Epithelial cell of proximal tubule (primary cell): ENCODE measurements around the gene ILDR1. TPM values are rescaled to one million over a fixed set of nuclear protein-coding genes. Genes with fewer than 3 reads are reported as not detected.

Experiments used
- DNase-seq: peaks from one replicate; pipeline ENCODE4 v3.0.0-alpha.2; 2011; ENCODE audit warnings: low read depth
- H3K4me3 ChIP-seq: 2 replicates; pipeline ENCODE4 v1.5.1; 2011; ENCODE audit warnings: low read depth, mild to moderate bottlenecking, low read length
- CTCF ChIP-seq: conservative IDR thresholded peaks from 2 replicates; pipeline ENCODE4 v1.5.1; 2012; ENCODE audit warnings: low read depth, mild to moderate bottlenecking, low read length
- total RNA-seq: library from RNA; depleted of rRNA; stranded (reverse); fragments of >200 nt; gene quantifications from 2 replicates; pipeline ENCODE4 v1.2.3, GENCODE V29; 2015

The ILDR1 gene
- total RNA-seq, 1 donor from 2014 or later: 2.8 TPM

DNA sequence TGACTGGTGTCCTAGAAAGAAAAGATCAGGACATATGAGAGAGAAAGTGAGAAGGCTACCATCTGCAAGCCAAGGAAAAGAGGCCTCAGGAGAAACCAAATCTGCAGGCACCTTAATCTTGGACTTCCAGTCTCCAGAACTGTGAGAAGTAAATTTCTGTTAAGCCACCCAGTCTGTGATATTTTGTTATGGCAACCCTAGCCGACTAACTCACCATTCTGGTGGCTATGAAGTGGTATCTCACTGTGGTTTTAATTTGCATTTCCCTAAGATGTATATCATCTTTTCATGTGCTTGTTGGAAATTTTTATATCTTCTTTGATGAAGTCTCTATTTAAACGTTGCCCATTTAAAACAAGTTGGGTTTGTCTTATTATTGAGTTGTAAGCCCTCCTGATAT lies 40.6 kb downstream of the ILDR1 start:
- H3K4me3 ChIP-seq: no peak overlapping the region
- DNase-seq: no peak
- TF ChIP-seq CTCF: no peak

DNA sequence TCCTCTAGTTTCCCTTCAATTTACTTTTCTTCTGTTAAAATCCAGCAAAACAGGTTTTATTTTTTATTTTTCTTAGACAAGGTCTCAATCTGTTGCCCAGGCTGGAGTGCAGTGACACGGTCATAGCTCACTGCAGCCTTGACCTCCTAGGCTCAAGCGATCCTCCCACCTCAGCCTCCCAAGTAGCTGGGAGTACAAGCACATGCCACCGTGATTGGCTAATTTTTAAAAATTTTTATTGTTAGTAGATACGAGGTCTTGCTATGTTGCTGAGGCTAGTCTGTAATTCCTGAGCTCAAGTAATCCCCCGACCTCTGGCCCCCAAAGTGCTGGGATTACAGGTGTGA lies 41.6 kb downstream of the ILDR1 start:
- DNase-seq: no peak
- H3K4me3 ChIP-seq: no peak overlapping the region
- no peak for TF ChIP-seq CTCF

GRCh38 chr3:121979734-121980449 lies 42.2 kb downstream of the ILDR1 start:
- no peak for DNase-seq
- TF ChIP-seq CTCF: no peak
- H3K4me3 ChIP-seq: no peak overlapping the region

GRCh38 chr3:121979246-121979645 lies 42.8 kb downstream of the ILDR1 start:
- H3K4me3 ChIP-seq: no peak overlapping the region
- DNase-seq: no peak
- TF ChIP-seq CTCF: no peak

DNA sequence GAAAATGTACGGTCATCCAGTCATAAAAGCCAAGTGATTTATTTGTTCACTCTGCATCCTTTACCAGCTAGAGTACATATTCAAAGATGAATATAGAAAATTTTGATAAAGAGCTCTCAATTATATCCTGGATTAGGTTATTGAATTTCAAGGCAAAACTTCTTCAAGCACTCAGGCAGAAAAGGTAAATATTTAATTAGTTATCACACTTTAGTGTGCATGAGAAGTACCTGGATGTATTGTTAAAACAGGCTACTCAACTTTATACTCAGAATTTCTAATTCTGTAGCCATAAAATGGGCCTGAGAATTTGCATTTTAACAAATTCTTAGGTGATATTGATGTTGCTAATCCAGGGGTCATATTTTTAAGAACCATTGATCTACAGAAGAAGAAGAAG lies 45.3 kb downstream of the ILDR1 start:
- DNase-seq: no peak
- no peak overlapping the region for H3K4me3 ChIP-seq
- TF ChIP-seq CTCF: no peak

DNA sequence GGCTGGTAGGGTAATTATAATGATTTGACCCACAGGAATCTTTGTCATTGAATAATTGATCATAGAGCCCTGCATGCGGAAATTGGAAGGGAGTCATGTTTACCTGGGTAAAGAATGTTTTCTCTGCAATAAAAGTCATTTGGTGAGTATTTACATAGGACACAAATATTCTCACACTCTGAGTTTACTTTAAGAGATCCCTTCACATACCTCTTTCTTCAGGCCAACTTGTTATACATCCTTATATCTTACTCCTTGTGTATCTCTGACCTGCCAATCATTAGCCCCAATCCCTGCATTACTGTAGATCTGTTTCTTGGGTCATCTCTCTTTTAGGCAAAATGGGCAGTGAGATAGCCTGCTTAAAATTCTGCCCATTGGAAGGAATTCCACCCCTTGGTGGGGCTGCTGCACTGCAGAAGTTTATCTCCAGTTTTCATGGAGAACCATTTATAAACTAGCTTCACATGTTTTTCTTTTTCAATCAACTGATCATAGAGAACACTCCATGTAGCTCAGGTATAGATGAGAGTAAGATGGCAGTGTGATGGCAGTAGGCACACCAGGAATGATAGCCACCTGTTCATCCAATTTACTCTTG lies 46.2 kb downstream of the ILDR1 start:
- DNase-seq: no peak
- TF ChIP-seq CTCF: peak; percentile 11
- H3K4me3 ChIP-seq: no peak overlapping the region

DNA sequence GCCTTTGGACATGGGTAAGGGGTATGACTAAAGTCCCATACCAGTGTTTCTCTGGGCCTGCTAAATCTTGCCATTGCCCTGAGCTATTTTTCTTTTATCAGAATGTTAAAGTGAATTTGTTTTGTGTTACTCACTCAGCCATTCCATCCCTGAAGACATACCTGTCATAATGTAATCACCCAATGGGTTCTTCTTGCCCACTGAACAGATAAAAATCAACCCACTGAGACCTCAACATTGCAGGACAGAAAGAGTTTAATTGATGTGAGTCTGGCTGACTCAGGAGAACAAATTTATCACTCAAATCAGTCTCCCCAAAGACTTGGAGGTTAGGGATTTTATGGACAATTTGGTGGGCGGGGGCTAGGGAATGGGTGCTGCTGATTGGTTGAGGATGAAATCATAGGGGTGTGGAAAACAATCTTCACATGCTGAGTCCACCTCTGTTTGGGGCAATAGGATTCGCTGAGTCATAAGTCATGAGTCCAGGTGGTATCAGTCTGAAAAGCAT lies 47.4 kb downstream of the ILDR1 start:
- DNase-seq: no peak
- no peak overlapping the region for H3K4me3 ChIP-seq
- no peak for TF ChIP-seq CTCF
